ENCODE measurements around the gene FSIP1.
A peak's percentile ranks its signal among the peaks of the same experiment; 100 is the strongest.

FSIP1 gene

DNA sequence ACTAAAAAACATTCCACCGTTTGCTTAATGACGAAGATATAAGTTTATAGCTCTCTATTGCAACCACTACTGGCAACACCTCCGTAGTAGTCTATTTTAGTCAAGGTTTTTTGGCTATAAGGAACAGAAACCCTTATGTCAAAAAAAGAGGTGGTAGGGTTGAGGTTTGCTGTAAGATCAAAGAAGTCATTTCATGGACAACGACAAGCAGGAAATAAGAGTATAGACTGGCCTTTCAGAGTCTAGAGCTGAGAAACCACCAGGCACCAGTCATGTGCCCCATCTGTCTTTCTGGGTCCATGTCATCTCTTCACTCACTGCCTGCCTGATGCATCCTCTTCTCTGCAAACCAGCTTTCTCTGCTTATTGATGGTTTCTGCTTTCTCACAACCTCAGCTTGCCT, 159.1 kb downstream of the FSIP1 start:
- FAIRE-seq: no peak
- DNase-seq (ENCODE audit: low spot score): no peak

DNA sequence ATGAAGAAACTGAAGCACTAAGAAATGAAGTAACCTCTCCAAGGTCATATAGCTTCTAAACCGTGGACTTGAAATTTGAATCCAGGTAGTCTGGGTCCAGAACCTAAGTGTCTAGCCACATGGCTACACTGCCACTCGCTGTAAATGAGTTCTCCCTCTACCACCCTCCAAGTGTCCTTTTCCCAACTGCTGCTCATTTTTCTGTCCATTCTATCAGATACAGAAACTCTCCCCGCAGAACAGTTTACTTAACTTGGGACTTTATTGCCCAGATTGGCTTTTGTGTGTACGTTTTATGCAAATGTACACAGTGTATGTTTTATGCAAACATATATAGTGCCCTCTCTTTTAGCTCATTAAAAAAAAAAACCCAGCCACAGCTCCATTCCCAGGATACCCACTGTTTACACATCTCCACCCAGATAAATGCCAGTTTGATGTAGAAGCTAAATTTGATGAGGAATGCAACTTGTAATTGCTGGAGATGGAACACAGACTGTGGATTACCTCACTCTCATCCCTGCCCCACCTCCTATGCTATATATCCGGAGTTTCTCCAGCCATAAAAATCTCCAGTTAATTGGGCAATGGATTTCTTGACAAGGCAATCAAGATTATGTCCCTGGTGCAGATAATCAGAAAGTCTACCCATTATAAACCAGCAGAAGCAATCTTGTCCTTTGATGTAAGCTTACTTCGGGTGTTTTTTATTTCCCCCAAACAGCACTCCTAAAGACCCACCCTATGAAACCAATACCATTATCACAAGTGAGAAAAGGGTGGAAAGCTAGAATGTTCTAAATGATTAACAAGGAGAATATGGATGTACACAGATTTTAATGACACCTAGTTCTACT, 159.8 kb downstream of the FSIP1 start:
- FAIRE-seq (no peak), DNase-seq (ENCODE audit: low spot score) (no peak)

DNA sequence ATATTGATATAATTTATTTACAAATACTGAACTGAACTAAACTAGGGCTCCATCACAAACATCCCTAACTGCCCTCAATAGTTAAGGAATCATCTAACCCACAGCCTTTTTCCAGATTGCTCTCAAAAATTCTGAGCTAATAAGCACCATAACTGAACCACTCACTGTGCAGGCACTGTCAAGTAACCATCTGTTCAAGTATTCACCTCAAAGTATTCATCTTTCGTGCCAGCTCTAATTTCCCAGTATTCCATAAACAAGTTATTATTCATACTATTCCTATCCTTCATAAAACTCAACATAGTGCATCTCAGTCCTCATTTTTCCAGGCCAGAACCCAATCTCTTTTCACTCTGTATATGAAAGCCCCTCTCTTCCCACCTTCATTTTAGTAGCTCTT, 160.7 kb downstream of the FSIP1 start:
- DNase-seq (ENCODE audit: low spot score) (no peak), FAIRE-seq (no peak)

DNA sequence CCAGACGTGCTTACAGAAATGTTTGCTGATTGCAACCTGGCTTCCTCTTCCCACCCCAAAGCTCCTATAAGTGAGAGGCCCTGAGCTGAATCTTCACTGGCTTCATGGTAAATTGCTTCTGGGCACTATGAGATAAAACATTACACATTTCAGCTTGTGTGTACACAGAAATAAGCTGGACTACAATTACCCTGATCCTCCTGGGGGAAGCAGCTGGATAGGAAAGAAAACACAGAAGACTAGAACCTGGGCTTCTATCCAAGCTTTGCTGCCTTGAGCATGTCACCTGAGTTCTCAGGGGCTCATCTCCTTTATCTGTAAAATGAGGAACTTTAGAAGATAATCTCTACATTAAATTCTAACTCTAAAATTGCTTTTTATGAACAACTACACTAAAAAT, 161.4 kb downstream of the FSIP1 start:
- no peak for DNase-seq (ENCODE audit: low spot score)
- no peak for FAIRE-seq

DNA sequence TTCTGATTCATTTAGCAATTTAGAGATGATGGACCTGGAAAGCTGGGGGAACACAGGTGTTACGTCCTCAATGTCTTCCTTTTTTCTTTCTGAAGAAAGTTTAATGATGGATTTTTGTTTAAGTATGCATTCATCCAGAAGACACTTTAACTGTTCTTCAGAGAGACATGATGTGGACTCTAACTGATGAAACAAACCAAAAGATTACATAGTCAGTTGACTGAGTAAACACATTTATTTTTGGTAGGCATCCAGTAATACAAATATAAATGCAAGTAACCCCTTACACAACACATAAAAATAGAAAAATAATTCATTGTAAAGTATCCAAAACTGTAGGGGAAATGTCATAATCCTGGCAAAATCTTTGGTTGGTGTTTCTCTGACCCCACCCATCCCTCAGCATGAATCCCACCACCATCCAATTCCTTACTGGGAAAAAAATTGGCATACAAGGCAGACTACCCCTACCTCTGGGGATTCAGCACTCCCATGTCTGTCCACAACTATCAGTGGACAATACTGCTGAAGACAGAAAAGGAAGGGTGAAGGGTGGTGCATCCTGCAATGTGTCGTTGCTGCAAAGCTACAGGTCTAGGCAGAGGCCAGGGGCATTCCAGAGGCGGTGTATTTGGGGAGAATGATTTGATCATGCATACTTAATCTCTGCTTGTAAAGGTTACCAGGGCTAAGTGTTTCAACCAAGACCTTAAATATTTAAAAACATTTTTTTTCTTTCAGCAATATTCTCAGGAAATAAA, 164.4 kb downstream of the FSIP1 start:
- no peak for FAIRE-seq
- DNase-seq (ENCODE audit: low spot score): no peak

DNA sequence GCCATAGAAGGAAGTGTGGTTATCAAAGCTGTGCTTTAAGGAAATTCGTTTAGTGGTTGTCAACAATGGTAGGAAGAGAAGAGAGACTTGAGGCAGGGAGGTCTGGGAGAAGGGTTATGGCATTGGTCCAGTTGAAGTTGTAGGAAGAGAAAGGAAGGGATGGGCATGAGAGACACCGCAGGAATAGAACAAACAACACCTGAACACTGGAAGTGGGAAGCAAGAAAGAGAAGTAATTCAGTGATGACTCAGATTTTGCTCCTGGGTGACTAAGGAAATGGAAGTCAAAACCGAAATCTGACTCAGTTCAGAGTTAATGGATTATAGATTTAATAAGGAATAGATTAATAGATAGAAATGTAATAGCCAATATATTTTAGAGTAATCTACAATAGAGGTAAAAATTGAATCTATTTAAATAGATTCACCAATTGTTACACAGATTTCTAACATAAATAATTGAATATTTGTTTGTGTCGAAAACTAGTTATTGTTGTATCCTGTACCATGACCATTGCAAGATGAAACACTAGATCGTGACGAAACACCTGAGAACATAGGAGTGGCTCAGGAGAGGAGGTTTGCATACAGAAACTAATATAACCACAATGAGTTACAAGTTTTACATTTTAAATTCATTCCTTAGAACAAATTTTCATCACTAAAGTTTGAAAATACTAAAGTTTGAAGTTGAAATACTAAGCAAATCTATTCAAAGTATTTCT, 165.7 kb downstream of the FSIP1 start:
- no peak for FAIRE-seq

DNA sequence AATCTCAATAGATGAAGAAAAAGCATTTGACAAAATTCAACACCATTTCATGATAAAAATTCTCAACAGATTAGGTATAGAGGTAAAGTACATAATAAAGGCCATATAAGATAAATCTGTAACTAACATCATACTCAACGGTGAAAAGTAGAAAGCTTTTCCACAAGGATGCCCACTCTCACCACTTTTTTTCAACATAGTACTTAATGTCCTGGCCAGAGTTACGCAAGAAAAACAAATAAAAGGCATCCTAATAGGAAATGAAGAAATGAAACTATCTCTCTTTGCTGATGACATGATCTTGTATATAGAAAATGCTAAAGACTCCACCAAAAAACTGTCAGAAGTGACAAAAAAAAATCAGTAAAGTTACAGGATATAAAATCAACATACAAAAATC, 168.8 kb downstream of the FSIP1 start:
- FAIRE-seq: no peak
- no peak for DNase-seq (ENCODE audit: low spot score)

More for the DNA sequence above, 165.7 kb downstream of the FSIP1 start:
- no peak for DNase-seq (ENCODE audit: low spot score)

DNA sequence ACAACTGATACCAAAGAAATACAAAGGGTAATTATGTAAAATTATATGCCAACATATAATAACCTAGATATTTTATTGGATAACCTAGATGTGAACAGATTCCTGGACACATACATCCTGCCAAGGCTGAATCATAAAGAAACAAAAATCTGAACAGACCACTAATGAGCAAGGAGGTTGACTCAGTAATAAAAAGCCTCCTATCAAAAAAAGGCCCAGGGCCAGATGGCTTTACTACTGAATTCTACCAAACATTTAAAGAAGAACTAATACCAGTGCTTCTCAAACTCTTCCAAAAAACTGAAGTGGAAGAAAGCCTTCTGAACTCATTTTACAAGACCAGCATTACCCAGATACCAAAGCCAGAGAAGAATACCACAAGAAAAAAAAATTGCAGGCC, 169.4 kb downstream of the FSIP1 start:
- FAIRE-seq: no peak

DNA sequence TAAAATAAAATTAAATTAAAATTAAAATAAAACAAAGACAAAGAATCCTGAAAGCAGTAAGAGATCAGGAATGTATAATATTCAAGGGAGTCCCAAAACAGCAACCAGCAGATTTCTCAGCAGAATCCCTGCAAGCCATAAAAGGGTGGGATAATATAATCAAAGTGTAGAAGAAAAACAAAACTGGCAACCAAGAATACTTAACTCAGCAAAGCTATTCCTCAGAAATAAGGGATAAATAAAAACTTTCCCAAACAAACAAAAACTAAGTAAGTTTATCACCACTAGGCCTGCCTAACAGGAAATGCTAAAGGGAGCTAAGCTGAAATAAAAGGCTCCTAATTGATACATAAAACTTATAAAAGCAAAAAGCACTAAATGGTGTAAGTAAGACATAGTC, 172.0 kb downstream of the FSIP1 start:
- DNase-seq (ENCODE audit: low spot score): no peak
- no peak for FAIRE-seq

More for the DNA sequence above, 169.4 kb downstream of the FSIP1 start:
- DNase-seq (ENCODE audit: low spot score): no peak

DNA sequence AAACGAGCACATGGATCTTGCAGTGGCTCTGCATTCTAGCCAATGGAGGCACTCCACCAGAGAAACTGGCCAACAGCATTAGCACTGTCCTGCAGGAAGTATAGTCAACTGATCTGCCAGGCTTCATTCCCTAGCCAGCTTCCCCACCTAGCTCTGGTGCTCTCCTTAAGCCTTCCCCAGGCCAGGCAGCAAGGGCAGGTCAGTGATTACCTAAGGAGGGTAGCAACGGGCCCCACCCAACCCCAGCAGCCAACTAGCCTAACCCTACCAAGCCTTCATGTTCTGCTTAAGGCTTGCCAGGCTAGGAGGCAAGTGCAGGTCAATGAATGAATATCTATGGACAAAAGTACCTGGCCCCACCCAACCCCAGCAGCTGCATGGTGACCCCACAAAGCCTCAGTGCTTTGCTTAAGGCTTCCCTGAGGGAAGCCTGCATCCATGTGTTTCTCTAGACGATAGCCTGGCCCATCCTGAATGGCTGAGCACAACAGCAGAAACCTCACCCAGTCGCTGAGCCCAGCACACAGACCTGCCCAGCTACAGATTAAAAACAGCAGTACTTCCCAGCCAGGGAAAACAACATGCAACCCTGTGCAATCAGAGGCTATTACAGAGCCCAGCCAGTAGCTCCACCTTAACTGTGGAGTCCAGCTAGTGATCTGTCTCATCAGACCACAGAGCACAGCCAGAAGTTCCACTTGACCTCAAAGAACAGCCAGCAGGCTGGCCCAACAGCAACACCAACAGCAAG, 173.3 kb downstream of the FSIP1 start:
- FAIRE-seq: no peak

DNA sequence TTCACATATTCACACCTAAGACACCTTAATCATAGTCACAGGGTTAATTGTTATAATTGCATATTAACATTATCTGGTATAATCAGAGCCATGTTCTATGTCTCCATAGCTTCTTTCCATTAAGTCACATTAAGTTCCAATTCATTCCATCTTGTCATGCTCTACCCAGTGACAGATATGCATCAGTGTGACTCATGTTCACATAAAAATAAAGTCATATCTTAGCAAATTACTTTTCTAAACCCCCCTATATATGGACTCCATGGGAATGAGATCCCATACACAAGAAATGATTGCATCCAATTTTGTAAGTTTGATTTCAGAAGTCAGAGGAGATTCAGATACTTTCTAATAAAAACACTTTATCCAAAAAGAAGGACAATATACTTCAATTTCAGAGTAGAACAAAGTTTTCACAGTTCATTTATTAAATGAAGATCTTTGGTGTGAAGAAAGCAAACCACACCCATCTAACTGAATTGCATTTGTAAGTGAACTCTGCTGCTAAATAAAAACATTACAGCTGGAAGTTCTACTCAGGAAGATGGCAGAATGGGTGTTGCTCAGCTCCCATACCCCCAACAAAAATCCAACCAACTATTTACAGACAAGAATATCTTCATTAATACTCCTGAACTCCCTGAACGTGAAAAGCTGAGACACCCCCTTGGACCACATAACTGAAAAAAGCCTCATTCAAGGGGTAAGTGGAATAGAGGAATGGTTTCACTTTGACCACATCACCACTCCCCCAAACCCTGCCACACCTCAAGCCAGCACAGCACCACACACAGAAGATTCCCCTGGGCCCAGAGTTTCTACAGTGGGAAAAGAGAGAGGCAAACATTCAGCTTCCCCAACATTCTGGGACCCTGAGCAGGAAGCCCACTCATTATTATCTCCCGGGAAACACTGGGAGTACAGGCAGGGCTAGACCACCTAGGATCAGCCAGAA, 174.2 kb downstream of the FSIP1 start:
- FAIRE-seq: no peak
- no peak for DNase-seq (ENCODE audit: low spot score)

More for the DNA sequence above, 173.3 kb downstream of the FSIP1 start:
- no peak for DNase-seq (ENCODE audit: low spot score)

DNA sequence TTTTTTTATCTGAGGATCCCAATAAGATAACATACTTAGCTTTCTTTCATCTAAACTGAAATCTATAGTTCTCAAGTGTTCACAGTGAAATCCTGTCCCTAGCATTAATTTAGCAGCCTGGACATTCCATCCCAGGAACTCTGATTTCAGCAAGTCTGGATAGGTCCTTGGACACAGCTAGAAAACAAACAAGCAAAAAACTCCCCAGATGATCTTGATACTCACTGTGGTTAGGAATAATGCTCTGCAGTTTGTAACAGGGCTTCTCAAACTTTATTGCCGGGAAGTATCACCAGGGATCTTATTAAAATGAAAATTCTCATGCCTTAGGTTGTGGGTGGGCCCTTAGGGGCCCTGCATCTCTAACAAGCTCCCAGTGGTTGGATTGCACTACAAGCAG, 177.5 kb downstream of the FSIP1 start:
- no peak for DNase-seq (ENCODE audit: low spot score)
- FAIRE-seq: no peak

DNA sequence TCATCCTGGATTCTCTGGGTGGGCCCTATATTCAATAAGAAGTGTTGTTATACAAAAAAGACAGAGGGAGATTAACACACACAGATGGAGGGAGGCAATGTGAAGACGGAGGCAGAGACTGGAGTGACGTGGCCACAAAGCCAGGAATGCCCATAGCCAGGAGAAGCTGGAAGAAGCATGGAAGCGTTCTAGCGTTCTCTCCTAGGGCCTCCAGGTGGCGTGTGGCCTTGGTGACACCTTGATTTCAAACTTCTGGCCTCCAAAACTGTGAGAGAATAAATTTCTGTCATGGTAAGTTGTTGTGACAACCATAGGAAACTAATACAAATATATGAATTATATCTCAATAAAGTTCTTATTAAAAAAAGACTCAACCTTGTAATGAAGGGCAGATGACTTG, 180.5 kb downstream of the FSIP1 start:
- FAIRE-seq: no peak

DNA sequence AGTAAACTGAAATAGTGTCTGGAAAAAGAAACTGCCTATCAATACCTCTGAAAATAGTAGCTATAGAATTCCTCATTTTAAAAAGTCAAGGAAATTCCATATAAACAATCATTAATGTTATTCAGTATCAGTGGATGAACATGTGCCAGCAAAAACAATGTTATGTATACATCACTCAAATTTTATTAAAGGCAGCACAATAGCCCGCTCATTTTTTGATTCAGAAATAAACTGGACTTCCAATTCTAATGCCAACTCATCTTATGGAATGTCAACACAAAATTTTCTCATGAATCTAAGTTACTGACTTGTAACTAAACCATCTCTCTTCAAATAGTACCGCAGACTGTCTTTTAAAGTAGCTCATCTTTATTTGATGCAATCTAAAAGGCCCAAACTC, 182.8 kb downstream of the FSIP1 start:
- FAIRE-seq (no peak), DNase-seq (ENCODE audit: low spot score) (no peak)

More for the DNA sequence above, 180.5 kb downstream of the FSIP1 start:
- DNase-seq (ENCODE audit: low spot score): peak; percentile 45

DNA sequence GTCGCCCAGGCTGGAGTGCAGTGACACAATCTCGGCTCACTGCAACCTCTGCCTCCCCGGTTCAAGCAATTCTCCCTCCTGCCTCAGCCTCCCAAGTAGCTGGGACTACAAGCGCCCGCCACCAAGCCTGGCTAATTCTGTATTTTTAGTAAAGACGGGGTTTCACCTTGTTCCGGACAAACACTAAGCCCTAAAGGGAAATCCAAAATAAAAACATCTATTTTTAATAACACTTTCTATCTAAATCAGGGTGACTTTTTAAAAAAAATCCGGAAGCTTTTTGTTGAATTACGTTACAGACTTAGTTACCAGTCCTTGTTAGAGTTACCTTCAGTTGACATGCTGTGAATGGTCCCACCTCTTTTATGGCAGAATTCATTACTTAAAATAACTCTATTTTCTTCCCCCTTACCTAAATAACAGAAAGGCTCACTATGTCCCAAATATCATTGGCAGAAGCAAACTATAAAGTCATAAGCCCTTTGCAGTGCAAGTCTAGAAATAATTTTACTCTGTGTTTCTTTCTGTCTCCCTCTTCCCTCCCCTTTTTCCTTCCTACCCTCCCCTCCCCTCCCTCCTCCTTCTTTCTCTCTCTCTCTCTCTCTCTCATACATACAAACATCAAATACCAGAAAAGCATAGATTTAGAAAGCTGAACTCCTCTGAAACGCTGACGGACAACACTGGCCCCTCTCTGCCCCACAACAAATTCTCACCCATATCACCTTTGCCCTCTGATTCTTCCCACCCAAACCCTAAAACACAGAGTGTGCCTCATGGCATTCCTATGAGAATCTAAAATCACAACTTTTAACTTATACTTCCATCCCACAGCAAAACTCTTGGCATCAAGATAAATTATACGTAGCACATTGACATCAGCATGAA, 183.4 kb downstream of the FSIP1 start:
- FAIRE-seq (no peak), DNase-seq (ENCODE audit: low spot score) (no peak)

DNA sequence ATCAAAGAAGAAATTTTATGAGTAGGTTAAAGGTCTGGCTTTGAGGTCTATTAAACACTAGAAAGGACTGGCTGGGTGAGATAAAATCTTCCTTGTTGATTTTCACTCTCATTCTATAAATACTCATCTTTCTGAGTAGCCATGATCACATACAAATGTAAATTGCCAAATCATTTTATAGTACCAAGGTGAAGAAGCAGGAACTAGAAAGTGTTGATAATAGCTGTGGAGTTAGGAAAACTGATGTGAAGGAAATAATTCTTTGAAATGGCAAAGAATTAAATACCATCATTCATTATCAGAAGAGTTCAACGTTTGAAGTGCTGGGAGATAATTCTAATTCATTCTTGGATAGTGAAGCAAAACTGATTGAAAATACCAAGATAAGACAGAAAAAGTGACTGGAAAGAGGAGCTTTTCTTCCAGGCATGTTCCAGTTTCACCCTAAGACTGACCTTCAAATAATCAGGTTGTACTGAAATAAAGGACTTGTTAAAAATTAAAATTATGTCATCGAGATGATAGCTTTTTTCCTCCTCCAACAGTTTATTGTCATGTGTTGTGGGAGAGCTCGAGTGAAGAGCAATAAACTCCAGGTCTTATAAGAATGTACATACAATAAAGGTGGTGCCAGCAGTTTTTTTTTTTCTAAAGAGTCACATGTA, 184.3 kb downstream of the FSIP1 start:
- no peak for DNase-seq (ENCODE audit: low spot score)
- FAIRE-seq: no peak

DNA sequence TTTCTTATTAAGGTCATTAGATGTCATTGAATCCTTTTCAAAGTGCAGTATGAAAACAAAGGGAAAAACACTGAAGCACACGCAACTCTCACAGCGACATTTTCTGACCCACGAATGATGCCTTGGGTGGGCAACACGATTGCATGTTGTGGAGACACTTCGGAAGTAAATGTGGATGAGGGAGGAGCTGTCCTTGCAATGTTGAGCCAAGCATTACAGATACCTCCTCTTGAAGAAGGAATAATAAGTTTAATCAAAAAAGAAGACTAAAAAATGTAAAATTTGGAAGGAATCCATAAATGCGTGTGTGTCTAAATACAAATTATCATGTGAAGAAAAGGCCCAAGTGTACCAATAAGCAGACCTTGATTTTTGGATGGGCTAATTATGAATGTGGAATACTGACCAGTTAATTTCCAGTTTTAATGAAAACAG, 184.9 kb downstream of the FSIP1 start:
- FAIRE-seq (no peak), DNase-seq (ENCODE audit: low spot score) (no peak)

DNA sequence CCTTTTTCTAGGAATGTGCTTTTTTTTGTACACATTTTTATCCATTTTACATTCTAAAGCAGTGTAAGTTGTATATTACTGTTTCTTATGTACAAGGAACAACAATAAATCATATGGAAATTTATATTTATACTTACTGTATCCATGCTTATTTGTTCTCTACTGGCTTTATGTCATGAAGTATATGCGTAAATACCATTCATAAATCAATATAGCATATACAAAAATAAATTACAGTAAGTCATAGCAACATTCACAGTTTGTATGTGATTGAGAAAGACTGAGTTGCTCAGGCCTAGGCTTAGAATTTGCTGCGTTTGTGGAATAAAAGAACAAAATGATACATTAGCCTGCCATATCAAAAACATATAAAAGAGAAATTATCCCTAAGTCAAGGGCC, 185.3 kb downstream of the FSIP1 start:
- FAIRE-seq (no peak), DNase-seq (ENCODE audit: low spot score) (no peak)

Data from urothelium cell line (cell line).